HG02884 (cell line): Measurements from ENCODE around the gene SESN2.

ENCODE experiments used
- ATAC-seq: cut with Tn5 transposase; IDR thresholded peaks from one replicate; pipeline ENCODE4 v1.9.1; 2021; ENCODE audit warnings: mild to moderate bottlenecking, moderate library complexity; ENCODE audit not compliant: unreplicated experiment

SESN2 gene

GRCh38 chr1:28282426-28283407 is 23.4 kb downstream of the SESN2 start:
- no peak for ATAC-seq

GRCh38 chr1:28286111-28286510 is 26.8 kb downstream of the SESN2 start:
- ATAC-seq: no peak

DNA sequence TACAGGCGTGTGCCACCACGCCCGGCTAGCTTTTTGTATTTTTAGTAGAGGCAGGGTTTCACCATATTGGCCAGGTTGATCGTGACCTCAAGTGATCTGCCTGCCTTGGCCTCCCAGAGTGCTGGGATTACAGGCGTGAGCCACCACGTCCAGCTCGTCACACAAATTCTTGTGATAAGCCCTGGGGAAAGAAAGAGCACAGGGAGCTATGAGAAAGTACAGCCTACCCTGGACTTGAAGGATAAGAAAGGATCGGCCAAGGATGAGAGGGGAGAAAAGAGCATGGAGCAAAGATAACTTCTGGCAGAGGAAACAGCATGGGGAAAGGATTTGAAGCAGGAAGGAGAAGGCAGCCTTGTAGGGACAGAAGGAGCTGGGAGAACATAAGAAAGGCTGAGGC is 29.2 kb downstream of the SESN2 start:
- no peak for ATAC-seq

DNA sequence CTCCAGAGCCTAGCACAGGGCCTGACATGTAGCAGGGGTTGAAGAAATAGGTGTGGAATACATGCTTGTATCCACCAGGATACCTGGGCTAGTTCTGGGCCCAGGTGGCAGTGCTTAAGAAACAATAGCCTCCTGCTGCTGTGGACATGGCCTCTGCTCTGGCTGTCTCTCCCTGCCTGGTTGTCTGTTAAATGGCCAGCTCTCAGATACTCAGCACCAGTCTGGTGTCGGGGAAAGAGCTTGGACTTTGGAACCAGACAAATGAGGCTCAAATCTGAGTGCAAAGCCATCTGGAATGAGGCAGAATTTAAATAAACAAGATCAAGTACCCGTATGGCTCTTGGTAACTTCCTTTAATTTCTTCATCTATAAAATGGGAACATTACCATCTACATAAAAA is 31.5 kb downstream of the SESN2 start:
- no peak for ATAC-seq

- ATAC-seq: no peak
These were observed 32.4 kb downstream of the SESN2 start for GRCh38 chr1:28291711-28292110.

GRCh38 chr1:28295936-28296335 is 36.6 kb downstream of the SESN2 start:
- ATAC-seq: no peak

- ATAC-seq: no peak
These were observed 37.3 kb downstream of the SESN2 start for GRCh38 chr1:28296401-28297261.

DNA sequence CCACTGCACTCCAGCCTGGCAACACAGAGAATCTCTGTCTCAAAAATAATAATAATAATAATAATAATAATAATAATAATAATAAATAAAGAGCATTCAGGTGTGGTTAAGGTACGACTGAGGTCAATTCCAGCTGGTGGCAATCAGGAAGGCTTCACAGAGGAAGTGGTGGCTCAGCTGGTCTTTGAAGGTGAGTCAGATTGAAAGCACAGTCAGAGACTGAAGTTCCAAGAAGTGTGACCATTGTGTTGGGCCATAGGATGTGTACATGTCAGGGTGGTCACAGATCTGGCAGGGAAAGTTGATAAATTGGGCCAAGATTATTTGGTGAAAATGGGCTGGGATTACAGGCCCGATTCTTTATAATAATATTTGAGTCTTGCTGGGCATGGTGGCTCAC is 38.5 kb downstream of the SESN2 start:
- ATAC-seq: no peak

DNA sequence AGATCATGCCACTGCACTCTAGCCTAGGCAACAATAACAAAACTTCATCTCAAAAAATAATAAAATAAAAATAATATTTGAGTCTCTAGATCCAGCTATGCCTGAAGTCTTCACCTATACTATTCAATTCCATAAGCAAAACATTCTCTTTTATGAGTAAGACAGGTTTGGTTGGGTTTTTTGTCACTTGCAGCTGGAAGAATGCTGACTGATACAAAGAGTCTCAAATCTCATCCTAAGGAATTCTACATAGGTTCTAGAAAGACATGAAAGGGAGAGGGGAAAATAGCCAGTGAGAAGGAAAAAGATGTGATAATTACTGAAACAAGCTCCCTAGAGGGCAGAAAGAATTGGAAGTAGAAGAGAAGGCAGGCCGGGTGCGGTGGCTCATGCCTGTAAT is 39.1 kb downstream of the SESN2 start:
- no peak for ATAC-seq

DNA sequence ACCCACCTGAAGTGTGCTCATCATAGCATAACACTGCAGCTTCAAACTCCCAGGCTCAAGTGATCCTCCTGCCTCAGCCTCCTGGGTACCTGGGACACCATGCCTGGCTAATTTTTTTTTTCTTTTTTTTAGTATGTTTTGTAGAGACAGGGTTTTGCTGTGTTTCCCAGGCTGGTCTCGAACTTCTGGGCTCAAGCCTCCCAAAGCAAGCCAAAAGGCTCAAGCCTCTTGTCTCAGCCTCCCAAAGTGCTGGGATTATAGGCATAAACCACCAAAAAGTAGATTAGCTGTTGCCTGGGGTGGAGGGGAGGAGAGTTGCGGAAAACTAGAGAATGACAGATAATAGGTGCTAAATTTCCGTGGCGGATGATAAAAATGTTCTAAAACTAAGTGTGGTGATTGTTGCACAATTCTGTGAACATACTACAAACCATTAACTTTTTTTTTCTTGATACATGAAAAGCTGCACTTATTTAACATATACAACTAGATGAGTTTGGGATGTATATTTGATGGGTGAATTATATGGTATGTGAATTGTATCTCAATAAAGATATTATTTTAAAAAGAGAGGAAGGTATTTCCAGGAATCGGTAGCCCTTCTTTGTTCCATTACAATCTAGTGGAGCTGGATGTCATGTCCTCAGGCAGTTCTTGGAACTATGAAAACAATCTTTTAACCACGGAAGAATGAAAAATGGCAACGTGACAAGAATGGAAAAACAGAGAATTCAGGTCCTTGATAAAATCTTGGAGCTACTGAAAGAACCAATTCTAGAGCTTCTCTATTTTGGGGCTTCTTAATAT is 42.3 kb downstream of the SESN2 start:
- ATAC-seq: no peak

DNA sequence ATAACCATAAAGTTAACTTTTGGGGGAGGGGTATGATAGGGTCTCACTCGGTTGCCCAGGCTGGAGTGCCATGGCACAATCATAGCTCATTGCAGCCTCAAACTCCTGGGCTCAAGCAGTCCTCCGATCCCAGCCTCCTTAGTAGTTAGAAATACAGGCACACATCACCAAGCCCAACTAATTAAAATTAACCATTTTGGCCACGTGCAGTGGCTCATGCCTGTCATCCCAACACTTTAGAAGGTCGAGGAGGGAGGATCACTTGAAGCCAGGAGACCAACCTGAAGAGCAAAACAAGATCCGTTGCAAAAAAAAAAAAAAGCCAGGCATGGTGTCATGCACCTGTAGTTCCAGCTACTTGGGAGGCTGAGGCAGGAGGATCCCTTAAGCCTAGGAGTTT is 42.9 kb downstream of the SESN2 start:
- no peak for ATAC-seq

DNA sequence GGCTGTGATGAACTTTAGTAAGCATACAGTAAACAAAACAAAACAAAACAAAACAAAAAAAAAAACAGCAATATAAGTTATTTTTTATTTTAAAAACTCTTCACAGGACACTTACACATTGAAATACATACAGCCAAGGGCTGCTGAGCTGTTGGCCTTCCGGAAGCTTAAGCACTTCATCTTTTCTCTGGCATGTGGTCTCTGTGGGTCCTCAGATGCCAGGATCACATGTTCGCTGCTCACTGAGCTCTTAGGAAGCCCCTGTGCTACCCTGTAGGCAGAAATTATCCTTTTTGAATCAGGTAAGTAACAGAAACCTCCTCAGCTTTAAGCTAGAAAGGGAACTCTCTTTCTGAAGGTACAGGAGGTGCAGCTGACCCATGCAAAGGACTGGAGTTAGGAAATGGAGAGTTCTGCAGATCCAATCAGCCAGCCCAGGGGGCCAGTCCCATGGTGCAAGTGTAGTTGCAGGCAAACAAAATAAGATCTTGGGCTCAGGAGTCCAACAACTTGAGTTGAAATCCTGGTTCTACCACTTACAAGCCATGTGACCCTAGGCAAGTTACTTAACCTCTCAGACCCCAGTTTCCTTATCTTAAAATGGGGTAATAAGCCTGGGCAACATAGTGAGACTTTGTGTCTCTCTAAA is 47.1 kb downstream of the SESN2 start:
- no peak for ATAC-seq

DNA sequence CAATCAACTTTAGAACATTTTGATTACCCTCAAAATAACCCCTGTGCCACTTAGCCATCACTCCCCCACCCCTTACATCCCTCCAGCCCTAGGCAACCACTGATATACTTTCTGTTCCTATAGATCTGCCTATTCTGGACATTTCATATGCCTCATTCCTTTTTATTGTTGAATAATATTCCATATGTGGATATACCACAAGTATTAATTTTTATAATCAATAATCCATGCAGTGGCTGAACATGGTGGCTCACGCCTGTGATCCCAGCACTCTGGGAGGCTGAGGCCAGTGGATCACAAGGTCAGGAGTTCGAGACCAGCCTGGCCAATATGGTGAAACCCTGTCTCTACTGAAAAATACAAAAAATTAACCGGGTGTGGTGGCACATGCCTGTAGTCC is 49.4 kb downstream of the SESN2 start:
- ATAC-seq: no peak

GRCh38 chr1:28309702-28310101 is 50.4 kb downstream of the SESN2 start:
- ATAC-seq: no peak

DNA sequence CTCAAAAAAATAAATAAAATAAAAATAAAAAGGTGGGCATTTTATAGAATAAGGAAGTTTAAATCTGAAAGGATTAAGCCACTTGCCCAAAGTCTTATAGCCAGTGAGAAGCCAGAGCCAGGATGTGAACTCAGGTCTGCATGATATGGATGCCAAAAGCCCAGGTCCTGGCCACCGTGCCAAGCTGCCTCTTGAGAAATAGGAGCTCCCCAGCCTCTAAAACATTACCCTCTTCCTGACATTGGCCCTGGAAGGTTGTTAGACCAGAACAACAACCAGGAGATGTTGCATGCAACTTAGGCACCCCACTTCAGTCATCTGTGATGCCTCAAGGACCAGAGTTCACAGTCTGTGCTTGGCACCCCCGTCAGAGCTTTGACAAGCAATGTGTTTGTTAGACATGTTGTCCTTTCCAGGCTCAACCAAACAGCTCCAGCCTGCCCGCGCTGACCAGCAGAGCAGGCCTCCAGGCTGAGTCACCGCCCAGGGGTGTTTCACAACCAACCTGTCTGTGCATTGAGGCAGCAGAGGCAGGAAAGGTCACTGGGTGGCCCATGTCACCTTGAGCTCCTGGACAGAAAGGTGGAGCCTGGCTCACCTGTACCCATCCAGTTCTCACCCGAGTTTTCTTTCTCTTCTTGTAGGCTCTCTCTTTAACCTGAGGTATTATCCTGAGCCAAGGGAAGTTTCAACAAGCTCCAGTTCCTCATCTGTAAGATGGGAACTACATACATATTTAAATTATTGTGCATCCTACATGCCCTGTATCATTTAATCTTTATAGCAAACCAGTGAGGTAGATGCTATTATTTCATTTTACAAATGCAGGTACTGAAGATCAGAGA is 54.6 kb downstream of the SESN2 start:
- no peak for ATAC-seq

- no peak for ATAC-seq
These were observed 55.2 kb downstream of the SESN2 start for GRCh38 chr1:28314547-28314941.

GRCh38 chr1:28317014-28317413 is 57.7 kb downstream of the SESN2 start:
- ATAC-seq: no peak

GRCh38 chr1:28322194-28322593 is 62.9 kb downstream of the SESN2 start:
- no peak for ATAC-seq

GRCh38 chr1:28323720-28324119 is 64.4 kb downstream of the SESN2 start:
- ATAC-seq: no peak

- no peak for ATAC-seq
These were observed 67.2 kb downstream of the SESN2 start for GRCh38 chr1:28326515-28326914.
